Left ventricle myocardium inferior (tissue), 1 donor: ENCODE data around the gene IQCE. TPM values are rescaled to one million over a fixed set of nuclear protein-coding genes. Genes with fewer than 3 reads are reported as not detected.

ENCODE experiments used
- DNase-seq: peaks from one replicate; pipeline ENCODE4 v3.0.0-alpha.2; 2020
- H3K27ac ChIP-seq: fragments of 200-600 bp; replicated peaks from 2 replicates; pipeline ENCODE4 v1.8.0; 2021
- H3K27me3 ChIP-seq: fragments of 200-600 bp; 2 replicates; pipeline ENCODE4 v1.8.0; 2021; ENCODE audit warnings: low read depth
- H3K36me3 ChIP-seq: fragments of 200-600 bp; 2 replicates; pipeline ENCODE4 v1.8.0; 2021
- H3K4me1 ChIP-seq: fragments of 200-600 bp; 2 replicates; pipeline ENCODE4 v1.8.0; 2021
- H3K4me3 ChIP-seq: fragments of 200-600 bp; 2 replicates; pipeline ENCODE4 v1.8.0; 2021; ENCODE audit warnings: mild to moderate bottlenecking, moderate library complexity
- H3K9me3 ChIP-seq: fragments of 200-600 bp; replicated peaks from 2 replicates; pipeline ENCODE4 v1.8.0; 2021
- intact Hi-C: fragments of 100-400 bp; cut with micrococcal nuclease; formaldehyde crosslinking; loops from one replicate; pipeline ENCODE4 v1.11.0; 2022
- total RNA-seq: library from RNA; stranded (reverse); fragmentation: NEBNext Ultra II Directional; extraction: Animal tissue kit (Norgen Biotek cat#: 25700); gene quantifications from one replicate; pipeline ENCODE4 v1.2.1, GENCODE V29; 2021
- TF ChIP-seq, protein P1 (sequence below): fragments of 200-600 bp; IDR thresholded peaks from 2 replicates; pipeline ENCODE4 v1.8.0; 2021; ENCODE audit warnings: antibody characterized with exemption, mild to moderate bottlenecking, borderline replicate concordance
- donor health status: DM: no; HTN: yes; CAD: no; lungs with severe emphysema.

IQCE gene
- total RNA-seq, 1 donor from 2014 or later = 11.5 TPM

DNA sequence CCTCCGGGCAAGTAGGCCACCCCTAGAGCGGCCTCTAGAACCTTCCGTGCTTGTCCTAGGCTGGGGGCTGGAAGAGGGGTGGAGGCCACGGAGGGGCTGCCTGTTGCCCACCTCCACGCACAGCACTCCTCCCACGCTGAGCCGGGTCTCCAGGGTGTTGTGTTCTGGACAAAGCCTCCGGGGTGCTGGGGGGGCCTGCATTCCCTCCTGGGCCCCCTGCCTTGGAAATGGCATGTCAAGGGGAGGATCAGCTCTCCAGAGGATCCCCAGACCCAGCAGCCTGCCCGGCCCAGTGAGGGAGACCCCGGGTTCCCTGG is 64.9 kb downstream of the IQCE start:
- Histone ChIP-seq H3K27me3 (no peaks in the 10 kb centered on the region), H3K27ac (no peak overlapping the region), H3K4me3 (no peak overlapping the region), H3K9me3 (no peaks in the 10 kb centered on the region), H3K36me3 (no peaks in the 10 kb centered on the region), H3K4me1 (peaks cover 55% of the 10 kb centered on the region)
- DNase-seq = no peak
- intact Hi-C loops = no loop called here
- TF ChIP-seq, protein P1, sequence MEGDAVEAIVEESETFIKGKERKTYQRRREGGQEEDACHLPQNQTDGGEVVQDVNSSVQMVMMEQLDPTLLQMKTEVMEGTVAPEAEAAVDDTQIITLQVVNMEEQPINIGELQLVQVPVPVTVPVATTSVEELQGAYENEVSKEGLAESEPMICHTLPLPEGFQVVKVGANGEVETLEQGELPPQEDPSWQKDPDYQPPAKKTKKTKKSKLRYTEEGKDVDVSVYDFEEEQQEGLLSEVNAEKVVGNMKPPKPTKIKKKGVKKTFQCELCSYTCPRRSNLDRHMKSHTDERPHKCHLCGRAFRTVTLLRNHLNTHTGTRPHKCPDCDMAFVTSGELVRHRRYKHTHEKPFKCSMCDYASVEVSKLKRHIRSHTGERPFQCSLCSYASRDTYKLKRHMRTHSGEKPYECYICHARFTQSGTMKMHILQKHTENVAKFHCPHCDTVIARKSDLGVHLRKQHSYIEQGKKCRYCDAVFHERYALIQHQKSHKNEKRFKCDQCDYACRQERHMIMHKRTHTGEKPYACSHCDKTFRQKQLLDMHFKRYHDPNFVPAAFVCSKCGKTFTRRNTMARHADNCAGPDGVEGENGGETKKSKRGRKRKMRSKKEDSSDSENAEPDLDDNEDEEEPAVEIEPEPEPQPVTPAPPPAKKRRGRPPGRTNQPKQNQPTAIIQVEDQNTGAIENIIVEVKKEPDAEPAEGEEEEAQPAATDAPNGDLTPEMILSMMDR = no peak

DNA sequence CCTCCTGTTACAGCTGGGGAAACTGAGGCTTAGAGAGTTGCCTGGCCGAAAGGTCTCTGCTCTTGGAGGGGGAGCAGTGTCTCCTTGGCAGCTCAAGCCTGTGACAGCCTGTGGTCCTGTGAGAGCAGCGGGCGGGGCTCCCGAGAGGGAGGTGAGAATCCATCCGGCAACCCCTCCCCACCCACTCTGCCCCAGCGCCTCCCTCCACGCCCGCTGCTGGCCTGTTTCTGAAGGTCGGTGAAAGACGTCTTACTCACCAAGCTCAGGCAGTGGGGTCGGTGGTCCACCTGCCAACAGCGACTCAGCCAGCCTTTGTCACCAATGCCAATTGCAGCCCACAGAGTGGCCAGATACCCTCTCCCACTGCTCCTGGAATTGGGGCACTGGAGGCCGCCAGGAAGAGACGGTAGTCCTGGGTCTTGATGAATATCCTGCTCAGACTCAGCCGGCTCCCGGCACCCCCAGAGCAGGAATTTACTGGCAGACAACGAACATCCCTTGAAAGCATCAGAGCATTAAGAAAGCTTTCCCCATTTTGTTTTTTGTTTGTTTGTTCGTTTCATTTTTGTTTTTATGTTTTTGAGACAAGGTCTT is 65.6 kb downstream of the IQCE start:
- Histone ChIP-seq H3K36me3 (no peaks in the 10 kb centered on the region), H3K4me1 (peaks cover 53% of the 10 kb centered on the region), H3K4me3 (no peak overlapping the region), H3K27ac (no peak overlapping the region), H3K27me3 (no peaks in the 10 kb centered on the region), H3K9me3 (no peaks in the 10 kb centered on the region)
- peak; percentile 18 for DNase-seq
- TF ChIP-seq, protein P1 = no peak
- intact Hi-C loops = no loop called here

- Histone ChIP-seq H3K36me3 (no peaks in the 10 kb centered on the region), H3K4me3 (no peak overlapping the region), H3K27me3 (no peaks in the 10 kb centered on the region), H3K4me1 (peaks cover 61% of the 10 kb centered on the region), H3K9me3 (no peaks in the 10 kb centered on the region), H3K27ac (peak overlapping the region; percentile 83)
- peak; percentile 49 for DNase-seq
- TF ChIP-seq, protein P1 = no peak
- intact Hi-C loops = no loop called here
Observed at GRCh38 chr7:2626498-2627117, 67.8 kb downstream of the IQCE start.

- Histone ChIP-seq H3K27me3 (no peaks in the 10 kb centered on the region), H3K36me3 (no peaks in the 10 kb centered on the region), H3K4me1 (peaks cover 58% of the 10 kb centered on the region), H3K4me3 (no peak overlapping the region), H3K27ac (peak overlapping the region; percentile 83), H3K9me3 (no peaks in the 10 kb centered on the region)
- peak; percentile 13 for DNase-seq
- intact Hi-C loops = no loop called here
- TF ChIP-seq, protein P1 = no peak
Observed at GRCh38 chr7:2627258-2628129, 68.7 kb downstream of the IQCE start.

GRCh38 chr7:2628130-2628482 is 69.3 kb downstream of the IQCE start:
- peaks cover 58% of the 10 kb centered on the region for H3K4me1 ChIP-seq

More at GRCh38 chr7:2628130-2628482, 69.3 kb downstream of the IQCE start:
- Histone ChIP-seq H3K27me3 (no peaks in the 10 kb centered on the region), H3K9me3 (no peaks in the 10 kb centered on the region), H3K4me3 (no peak overlapping the region), H3K36me3 (no peaks in the 10 kb centered on the region), H3K27ac (no peak overlapping the region)
- TF ChIP-seq, protein P1 = no peak
- intact Hi-C loops = no loop called here
- peak; percentile 7 for DNase-seq
